ENCODE results near the gene SPTLC2.
"Not testable (repeated sequence)": the region's sequence is repeated elsewhere in the genome, so short reads cannot be mapped to it uniquely, and the experiment has no call there.

Gene SPTLC2, protein sequence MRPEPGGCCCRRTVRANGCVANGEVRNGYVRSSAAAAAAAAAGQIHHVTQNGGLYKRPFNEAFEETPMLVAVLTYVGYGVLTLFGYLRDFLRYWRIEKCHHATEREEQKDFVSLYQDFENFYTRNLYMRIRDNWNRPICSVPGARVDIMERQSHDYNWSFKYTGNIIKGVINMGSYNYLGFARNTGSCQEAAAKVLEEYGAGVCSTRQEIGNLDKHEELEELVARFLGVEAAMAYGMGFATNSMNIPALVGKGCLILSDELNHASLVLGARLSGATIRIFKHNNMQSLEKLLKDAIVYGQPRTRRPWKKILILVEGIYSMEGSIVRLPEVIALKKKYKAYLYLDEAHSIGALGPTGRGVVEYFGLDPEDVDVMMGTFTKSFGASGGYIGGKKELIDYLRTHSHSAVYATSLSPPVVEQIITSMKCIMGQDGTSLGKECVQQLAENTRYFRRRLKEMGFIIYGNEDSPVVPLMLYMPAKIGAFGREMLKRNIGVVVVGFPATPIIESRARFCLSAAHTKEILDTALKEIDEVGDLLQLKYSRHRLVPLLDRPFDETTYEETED

DNA sequence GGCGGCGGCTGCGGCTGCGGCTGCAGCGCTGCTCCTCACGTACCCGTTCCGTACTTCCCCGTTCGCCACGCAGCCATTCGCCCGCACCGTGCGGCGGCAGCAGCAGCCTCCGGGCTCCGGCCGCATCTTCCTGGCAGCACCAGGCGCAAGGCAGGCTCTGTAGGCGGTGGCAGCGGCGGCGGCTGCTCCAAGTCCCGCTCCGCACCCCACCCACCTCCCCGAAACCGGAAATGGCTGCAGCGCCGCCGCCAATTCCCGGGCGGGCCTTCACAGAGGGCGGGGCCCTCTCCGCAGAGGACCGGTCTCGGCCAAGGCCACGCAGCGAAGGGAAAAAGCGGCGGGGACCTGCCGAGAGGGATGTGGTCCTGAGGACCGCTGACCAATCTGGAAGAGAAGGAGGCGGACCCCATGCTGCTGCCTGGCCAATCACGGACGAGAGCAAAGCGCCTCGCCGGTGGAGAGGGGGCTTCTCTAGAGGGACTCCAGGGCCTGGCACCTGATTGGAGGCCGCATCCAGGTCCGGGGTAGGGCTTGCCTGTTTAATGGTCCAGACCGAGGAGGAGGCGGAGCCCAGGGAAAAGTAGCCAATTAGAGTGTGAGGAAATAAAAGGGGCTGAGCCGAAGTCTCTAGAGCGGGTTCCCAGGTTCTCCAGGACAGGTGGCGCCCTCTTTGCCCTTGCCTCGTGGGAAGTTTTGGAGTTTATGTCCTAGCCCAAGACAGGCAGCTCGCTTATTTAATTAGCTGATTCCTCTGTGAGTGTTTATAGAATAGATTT, at the start of gene SPTLC2:
TSS of gene SPTLC2 (minus strand) at position 184 of the 776 bp plus-strand sequence. CDS start at position 126, 58 bp downstream.
- Histone ChIP-seq H3K4me3 (peak within 1 kb of the TSS; percentile 73 to 100), H3K27ac (peak within 1 kb of the TSS; percentile 74 to 80), H3K36me3 (no peaks in the 10 kb centered on the region), H3K4me1 (peaks cover 0 to 14% (median 7%) of the 10 kb centered on the region in 4 donors), H3K9me3 (no peaks in the 10 kb centered on the region), H3K27me3 (no peaks in the 10 kb centered on the region)
- TF ChIP-seq, protein P1, sequence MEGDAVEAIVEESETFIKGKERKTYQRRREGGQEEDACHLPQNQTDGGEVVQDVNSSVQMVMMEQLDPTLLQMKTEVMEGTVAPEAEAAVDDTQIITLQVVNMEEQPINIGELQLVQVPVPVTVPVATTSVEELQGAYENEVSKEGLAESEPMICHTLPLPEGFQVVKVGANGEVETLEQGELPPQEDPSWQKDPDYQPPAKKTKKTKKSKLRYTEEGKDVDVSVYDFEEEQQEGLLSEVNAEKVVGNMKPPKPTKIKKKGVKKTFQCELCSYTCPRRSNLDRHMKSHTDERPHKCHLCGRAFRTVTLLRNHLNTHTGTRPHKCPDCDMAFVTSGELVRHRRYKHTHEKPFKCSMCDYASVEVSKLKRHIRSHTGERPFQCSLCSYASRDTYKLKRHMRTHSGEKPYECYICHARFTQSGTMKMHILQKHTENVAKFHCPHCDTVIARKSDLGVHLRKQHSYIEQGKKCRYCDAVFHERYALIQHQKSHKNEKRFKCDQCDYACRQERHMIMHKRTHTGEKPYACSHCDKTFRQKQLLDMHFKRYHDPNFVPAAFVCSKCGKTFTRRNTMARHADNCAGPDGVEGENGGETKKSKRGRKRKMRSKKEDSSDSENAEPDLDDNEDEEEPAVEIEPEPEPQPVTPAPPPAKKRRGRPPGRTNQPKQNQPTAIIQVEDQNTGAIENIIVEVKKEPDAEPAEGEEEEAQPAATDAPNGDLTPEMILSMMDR (IDR thresholded peaks at IDR 0.05) = peak in 1 of 2 experiments; percentile 18
- intact Hi-C loops (cut with DNase I; ENCODE audit: low total_unique reads) = no loop called here
- peak; percentile 98 to 100 for DNase-seq

DNA sequence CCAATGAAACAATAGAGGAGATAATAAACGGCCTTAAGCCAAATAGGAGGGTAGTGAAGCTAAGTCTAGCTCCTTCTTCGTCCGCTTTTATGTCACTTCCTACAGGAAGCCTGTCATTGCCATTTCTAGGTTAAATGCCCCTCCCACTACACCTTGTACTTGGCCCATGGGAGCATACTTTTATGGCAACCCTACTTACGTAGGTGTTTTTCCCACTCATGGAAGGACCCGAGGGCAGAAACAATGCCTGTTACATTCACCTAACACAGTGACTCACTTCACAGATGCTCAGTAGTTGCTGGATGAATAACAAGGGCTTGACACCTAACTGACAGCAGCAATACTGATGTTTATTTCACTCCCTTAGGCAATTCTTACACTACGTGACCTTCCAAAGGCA, 46.9 kb upstream of the SPTLC2 start:
- H3K9me3 ChIP-seq = no peaks in the 10 kb centered on the region
- no peaks in the 10 kb centered on the region for H3K27me3 ChIP-seq
- no peak overlapping the region for H3K27ac ChIP-seq
- no peaks in the 10 kb centered on the region for H3K36me3 ChIP-seq
- H3K4me1 ChIP-seq = no peaks in the 10 kb centered on the region
- H3K4me3 ChIP-seq = no peak overlapping the region
- TF ChIP-seq, protein P1 (IDR thresholded peaks at IDR 0.05) = no peak
- DNase-seq = no peak
- intact Hi-C loops (cut with DNase I; ENCODE audit: low total_unique reads) = no loop called here

DNA sequence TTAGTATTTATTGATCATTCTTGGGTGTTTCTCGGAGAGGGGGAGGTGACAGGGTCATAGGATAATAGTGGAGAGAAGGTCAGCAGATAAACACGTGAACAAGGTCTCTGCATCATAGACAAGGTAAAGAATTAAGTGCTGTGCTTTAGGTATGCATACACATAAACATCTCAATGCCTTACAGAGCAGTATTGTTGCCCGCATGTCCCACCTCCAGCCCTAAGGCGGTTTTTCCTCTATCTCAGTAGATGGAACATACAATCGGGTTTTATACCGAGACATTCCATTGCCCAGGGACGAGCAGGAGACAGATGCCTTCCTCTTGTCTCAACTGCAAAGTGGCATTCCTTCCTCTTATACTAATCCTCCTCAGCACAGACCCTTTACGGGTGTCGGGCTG, 45.1 kb upstream of the SPTLC2 start:
- intact Hi-C loops (cut with DNase I; ENCODE audit: low total_unique reads); H3K27me3 ChIP-seq; H3K9me3 ChIP-seq; H3K4me3 ChIP-seq; DNase-seq; H3K36me3 ChIP-seq; H3K27ac ChIP-seq; H3K4me1 ChIP-seq: not testable (repeated sequence)

DNA sequence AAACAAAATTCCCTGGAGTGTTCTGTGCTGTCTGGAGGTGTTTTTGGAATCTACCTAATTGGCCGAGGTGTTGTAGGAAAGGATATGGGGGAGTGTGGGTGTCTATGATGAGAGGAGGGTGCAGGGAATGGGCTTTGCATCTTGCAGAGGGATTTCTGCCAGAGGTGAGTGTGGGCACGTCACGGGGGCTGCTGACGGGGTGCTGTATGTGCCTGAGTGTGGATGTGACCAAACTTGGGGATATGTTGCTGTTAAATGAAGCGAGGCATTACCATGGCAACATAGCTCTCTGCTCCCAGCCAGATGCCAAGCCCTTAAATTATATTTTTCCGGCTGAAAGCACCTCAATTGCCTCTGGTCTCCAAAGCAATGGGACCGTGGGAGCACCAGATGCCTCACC, 44.3 kb upstream of the SPTLC2 start:
- TF ChIP-seq, protein P1 (IDR thresholded peaks at IDR 0.05) = no peak
- Histone ChIP-seq H3K4me3 (no peak overlapping the region), H3K36me3 (no peaks in the 10 kb centered on the region), H3K27ac (no peak overlapping the region), H3K4me1 (no peaks in the 10 kb centered on the region), H3K9me3 (no peaks in the 10 kb centered on the region), H3K27me3 (no peaks in the 10 kb centered on the region)
- no peak for DNase-seq
- intact Hi-C loops (cut with DNase I; ENCODE audit: low total_unique reads) = no loop called here

DNA sequence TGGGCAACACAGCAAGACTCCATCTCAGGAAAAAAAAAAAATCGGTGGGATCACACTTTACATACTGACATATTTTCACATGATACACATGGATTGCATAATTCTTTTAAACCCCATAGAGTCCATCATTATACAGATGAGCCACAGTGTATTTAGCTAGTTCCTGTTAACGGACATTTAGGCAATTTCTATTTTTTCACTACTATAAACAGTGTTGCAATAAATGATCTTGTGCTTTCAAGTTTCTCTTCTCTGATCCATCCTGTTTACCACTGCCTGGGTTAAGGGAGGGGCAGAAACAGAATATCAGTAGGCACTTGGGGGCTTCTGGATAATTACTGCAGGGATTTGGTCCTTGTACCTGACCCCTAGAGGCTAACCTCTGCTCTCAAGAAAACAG, 43.4 kb upstream of the SPTLC2 start:
- H3K36me3 ChIP-seq = no peaks in the 10 kb centered on the region
- no peak overlapping the region for H3K4me3 ChIP-seq
- no peak for DNase-seq
- H3K4me1 ChIP-seq = no peaks in the 10 kb centered on the region
- H3K27me3 ChIP-seq = no peaks in the 10 kb centered on the region
- TF ChIP-seq, protein P1 (IDR thresholded peaks at IDR 0.05) = no peak
- intact Hi-C loops (cut with DNase I; ENCODE audit: low total_unique reads) = no loop called here
- H3K9me3 ChIP-seq = no peaks in the 10 kb centered on the region
- no peak overlapping the region for H3K27ac ChIP-seq

DNA sequence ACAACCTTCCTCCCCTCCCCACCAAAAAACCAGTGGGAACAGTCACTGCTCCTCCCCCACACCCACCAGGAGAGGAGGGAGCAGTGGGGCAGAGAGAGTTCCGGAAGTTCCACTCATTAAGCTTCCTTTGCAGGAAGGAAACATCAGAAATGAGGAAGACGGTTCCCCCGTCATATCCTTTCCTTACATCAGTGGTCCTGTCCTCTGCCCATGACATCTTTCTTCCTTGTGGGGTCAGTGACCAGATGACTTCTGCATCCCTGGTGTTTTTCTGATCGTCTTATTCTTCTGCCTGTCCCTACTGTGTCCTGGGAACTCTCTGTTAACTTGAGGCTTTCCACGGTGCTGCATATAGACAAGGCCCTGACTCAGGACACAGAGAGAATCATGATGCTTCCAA, 40.8 kb upstream of the SPTLC2 start:
- no peak overlapping the region for H3K27ac ChIP-seq
- H3K27me3 ChIP-seq = no peaks in the 10 kb centered on the region
- no peaks in the 10 kb centered on the region for H3K9me3 ChIP-seq
- intact Hi-C loops (cut with DNase I; ENCODE audit: low total_unique reads) = no loop called here
- H3K4me1 ChIP-seq = no peaks in the 10 kb centered on the region
- H3K36me3 ChIP-seq = no peaks in the 10 kb centered on the region
- TF ChIP-seq, protein P1 (IDR thresholded peaks at IDR 0.05) = no peak
- no peak for DNase-seq
- no peak overlapping the region for H3K4me3 ChIP-seq
